WERI-Rb-1 (cell line): Measurements from ENCODE around the gene ATXN1.

Experiments
- DNase-seq: peaks from one replicate; pipeline ENCODE4 v3.0.0-alpha.2; 2020
- H3K27ac ChIP-seq: fragments of 250-450 bp; sonication (Bioruptor Pico); 2 replicates; pipeline ENCODE4 v1.5.1; 2020; ENCODE audit warnings: mild to moderate bottlenecking, moderate library complexity
- H3K27me3 ChIP-seq: fragments of 250-450 bp; sonication (Bioruptor Pico); 2 replicates; pipeline ENCODE4 v1.5.1; 2021; ENCODE audit warnings: mild to moderate bottlenecking, low read depth, moderate library complexity; ENCODE audit not compliant: insufficient read depth, severe bottlenecking
- H3K36me3 ChIP-seq: fragments of 250-450 bp; sonication (Bioruptor Pico); 2 replicates; pipeline ENCODE4 v1.5.1; 2020; ENCODE audit warnings: mild to moderate bottlenecking, moderate library complexity
- H3K4me3 ChIP-seq: 2 replicates; pipeline ENCODE4 v1.5.1; 2011; ENCODE audit warnings: low read depth, mild to moderate bottlenecking, control low read depth, low read length
- H3K9me3 ChIP-seq: fragments of 250-450 bp; sonication (Bioruptor Pico); 2 replicates; pipeline ENCODE4 v1.5.1; 2021; ENCODE audit warnings: mild to moderate bottlenecking, moderate library complexity; ENCODE audit not compliant: severe bottlenecking
- TF ChIP-seq, protein P1 (sequence below): IDR thresholded peaks from 2 replicates; pipeline ENCODE4 v1.5.1; 2011; ENCODE audit warnings: low read depth, mild to moderate bottlenecking, control low read depth, inconsistent platforms, low read length

The ATXN1 gene

DNA sequence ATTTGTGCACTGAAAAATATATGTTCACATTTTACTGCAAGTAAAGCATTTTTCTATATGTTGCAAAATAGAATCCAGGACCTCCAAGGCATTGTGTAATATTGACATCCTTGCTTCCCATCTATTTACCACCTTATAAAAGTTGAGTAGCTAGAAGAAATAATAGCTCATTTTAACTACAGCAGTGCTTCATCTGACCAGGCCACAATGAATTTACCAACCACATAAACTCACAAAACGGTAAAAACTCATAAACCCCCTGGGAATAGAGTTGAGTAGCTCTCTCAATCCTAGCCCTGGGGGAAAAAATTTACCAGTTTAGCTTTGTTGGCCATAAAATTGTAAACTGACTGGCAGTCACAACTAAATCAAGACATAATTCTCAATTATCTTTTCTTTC is 3.9 kb downstream of the ATXN1 start:
- peaks cover 14% of the 10 kb centered on the region for H3K27me3 ChIP-seq
- H3K27ac ChIP-seq = no peak overlapping the region
- no peak for DNase-seq
- H3K9me3 ChIP-seq = no peaks in the 10 kb centered on the region
- no peak overlapping the region for H3K4me3 ChIP-seq
- no peaks in the 10 kb centered on the region for H3K36me3 ChIP-seq
- TF ChIP-seq, protein P1, sequence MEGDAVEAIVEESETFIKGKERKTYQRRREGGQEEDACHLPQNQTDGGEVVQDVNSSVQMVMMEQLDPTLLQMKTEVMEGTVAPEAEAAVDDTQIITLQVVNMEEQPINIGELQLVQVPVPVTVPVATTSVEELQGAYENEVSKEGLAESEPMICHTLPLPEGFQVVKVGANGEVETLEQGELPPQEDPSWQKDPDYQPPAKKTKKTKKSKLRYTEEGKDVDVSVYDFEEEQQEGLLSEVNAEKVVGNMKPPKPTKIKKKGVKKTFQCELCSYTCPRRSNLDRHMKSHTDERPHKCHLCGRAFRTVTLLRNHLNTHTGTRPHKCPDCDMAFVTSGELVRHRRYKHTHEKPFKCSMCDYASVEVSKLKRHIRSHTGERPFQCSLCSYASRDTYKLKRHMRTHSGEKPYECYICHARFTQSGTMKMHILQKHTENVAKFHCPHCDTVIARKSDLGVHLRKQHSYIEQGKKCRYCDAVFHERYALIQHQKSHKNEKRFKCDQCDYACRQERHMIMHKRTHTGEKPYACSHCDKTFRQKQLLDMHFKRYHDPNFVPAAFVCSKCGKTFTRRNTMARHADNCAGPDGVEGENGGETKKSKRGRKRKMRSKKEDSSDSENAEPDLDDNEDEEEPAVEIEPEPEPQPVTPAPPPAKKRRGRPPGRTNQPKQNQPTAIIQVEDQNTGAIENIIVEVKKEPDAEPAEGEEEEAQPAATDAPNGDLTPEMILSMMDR = no peak

DNA sequence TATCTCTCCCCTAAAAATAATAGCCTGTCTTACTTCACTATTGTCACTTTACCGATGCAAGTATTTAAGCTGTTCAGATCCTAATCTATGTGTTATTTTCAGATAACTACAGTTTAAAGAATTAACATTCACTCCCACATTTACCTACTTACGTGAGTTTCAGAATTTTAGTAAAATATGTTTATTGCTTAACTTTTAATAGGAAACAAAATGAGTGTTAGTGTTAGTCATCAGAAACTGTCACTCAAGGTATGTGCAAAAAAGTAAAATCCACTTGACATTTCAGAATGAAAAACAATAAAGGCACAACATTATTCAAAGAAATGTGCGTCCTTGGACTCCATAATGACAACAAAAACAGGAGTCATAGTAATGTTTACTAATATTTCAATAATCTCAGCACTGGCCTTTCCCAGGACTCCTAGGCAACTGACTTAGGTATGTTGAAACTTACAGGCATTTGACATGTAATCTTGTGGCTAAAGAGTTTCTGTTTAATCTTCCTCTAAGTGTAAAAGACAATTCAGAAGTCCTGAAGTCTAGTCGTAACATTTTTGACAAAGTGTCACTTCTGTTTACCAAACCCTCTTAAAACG is 4.5 kb downstream of the ATXN1 start:
- Histone ChIP-seq H3K27ac (no peak overlapping the region), H3K9me3 (no peaks in the 10 kb centered on the region)

DNA sequence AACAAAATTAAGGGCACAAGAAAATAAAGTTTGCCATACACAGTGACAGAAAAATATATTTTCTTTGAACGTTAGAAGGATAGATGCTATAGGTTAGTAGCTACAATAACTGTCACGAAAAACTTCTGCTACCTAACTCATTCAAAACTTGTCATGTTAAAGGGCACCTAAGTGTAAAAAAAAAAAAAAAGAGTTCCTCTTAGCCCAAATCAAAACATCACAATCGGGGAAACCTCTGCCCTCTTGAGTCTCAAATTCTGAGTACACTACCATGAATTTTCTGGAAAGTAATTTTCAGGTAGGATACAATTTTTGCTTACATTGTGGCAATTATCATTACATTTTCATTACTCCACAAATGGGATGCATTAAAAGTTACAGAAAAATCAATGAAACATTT is 5.7 kb downstream of the ATXN1 start:
- no peak overlapping the region for H3K27ac ChIP-seq
- TF ChIP-seq, protein P1 = no peak
- H3K27me3 ChIP-seq = peaks cover 12% of the 10 kb centered on the region
- H3K36me3 ChIP-seq = no peaks in the 10 kb centered on the region
- H3K9me3 ChIP-seq = no peaks in the 10 kb centered on the region
- no peak for DNase-seq
- H3K4me3 ChIP-seq = no peak overlapping the region

More for the DNA sequence above, 4.5 kb downstream of the ATXN1 start:
- DNase-seq = no peak
- TF ChIP-seq, protein P1 = no peak
- H3K36me3 ChIP-seq = no peaks in the 10 kb centered on the region
- H3K4me3 ChIP-seq = no peak overlapping the region
- peaks cover 12% of the 10 kb centered on the region for H3K27me3 ChIP-seq

DNA sequence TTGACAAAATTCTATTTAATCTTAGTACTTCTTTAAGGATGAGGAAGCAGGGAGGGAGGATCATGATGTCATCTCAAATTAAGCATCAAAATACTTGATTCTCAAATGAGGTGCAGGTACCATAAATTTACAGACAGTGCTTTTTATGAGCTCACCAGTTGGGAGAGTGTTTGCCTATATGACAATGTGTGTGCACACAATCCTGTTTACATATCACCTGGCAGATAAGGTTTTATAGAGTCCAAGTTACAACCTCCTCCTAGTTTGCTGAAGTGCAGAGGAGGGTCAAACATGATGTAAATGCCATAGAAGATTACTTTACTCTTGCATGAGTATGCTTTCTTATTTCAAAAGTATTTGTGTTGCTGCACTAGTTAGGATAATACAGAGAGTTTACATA is 6.4 kb downstream of the ATXN1 start:
- DNase-seq = no peak
- no peaks in the 10 kb centered on the region for H3K9me3 ChIP-seq
- peaks cover 10% of the 10 kb centered on the region for H3K27me3 ChIP-seq
- no peaks in the 10 kb centered on the region for H3K36me3 ChIP-seq
- TF ChIP-seq, protein P1 = no peak
- no peak overlapping the region for H3K27ac ChIP-seq
- no peak overlapping the region for H3K4me3 ChIP-seq

DNA sequence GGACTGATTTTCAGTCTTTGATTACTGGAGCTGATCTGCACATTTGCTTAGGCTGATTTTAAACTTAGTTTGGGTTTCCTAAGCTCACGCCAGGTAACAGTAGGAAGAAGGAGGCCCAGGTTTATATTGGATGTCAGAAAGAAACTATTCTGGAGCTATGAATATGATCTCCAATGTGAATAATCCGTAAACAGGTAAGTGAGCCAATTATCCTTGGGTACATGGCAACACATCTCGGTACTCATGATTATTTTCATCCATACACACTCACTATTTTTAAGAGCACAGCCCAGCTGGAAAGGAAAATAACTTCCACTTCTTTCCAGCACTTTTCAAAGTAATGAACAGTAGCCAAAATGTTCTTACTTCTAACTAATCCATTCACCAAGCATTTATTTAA is 7.0 kb downstream of the ATXN1 start:
- Histone ChIP-seq H3K36me3 (no peaks in the 10 kb centered on the region), H3K4me3 (no peak overlapping the region), H3K27me3 (peaks cover 6% of the 10 kb centered on the region), H3K27ac (no peak overlapping the region), H3K9me3 (no peaks in the 10 kb centered on the region)
- TF ChIP-seq, protein P1 = no peak
- DNase-seq = no peak

DNA sequence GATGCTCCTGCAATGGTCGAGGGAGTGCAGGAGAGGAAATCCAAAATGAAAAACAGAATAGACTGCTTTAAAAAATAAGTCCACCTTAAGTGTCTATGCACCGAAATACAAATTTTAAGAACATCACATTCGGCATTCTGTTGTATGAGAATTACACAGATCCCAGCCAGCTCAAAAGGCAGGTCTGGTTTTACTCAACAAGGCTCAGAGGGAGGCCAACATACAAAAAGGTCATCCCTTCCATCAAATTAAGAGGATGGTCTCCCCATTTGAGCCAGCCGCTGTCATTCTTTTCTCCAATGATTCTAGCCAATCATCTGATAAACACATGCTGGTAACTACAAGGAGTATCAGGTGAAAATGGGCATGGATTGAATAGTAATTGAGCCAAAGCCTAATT is 7.9 kb downstream of the ATXN1 start:
- H3K36me3 ChIP-seq = no peaks in the 10 kb centered on the region
- H3K27me3 ChIP-seq = no peaks in the 10 kb centered on the region
- H3K27ac ChIP-seq = no peak overlapping the region
- no peak for DNase-seq
- TF ChIP-seq, protein P1 = no peak
- H3K4me3 ChIP-seq = no peak overlapping the region
- H3K9me3 ChIP-seq = no peaks in the 10 kb centered on the region
